ENCODE measurements around the gene C6orf118.

C6orf118 gene

GRCh38 chr6:165308926-165309731 lies at the start of gene C6orf118:
Gene C6orf118 (minus strand): TSS chr6:165309605. CDS start chr6:165309586, 19 bp downstream.
- no peak for DNase-seq (ENCODE audit: low read depth)

- no peak for DNase-seq (ENCODE audit: low read depth)
Measured at GRCh38 chr6:165345700-165346099, 36.3 kb upstream of the C6orf118 start.

- DNase-seq (ENCODE audit: low read depth) = no peak
Measured at GRCh38 chr6:165340532-165340931, 31.1 kb upstream of the C6orf118 start.

- DNase-seq (ENCODE audit: low read depth) = no peak
Measured at GRCh38 chr6:165325609-165326008, 16.2 kb upstream of the C6orf118 start.

- no peak for DNase-seq (ENCODE audit: low read depth)
Measured at GRCh38 chr6:165321555-165322145, 12.2 kb upstream of the C6orf118 start.

GRCh38 chr6:165321150-165321549 lies 11.7 kb upstream of the C6orf118 start:
- no peak for DNase-seq (ENCODE audit: low read depth)

- DNase-seq (ENCODE audit: low read depth) = no peak
Measured at GRCh38 chr6:165317723-165318122, 8.3 kb upstream of the C6orf118 start.

- no peak for DNase-seq (ENCODE audit: low read depth)
Measured at GRCh38 chr6:165306955-165307354, 2.5 kb downstream of the C6orf118 start.

GRCh38 chr6:165301372-165302246 lies 7.8 kb downstream of the C6orf118 start:
- DNase-seq (ENCODE audit: low read depth) = no peak

GRCh38 chr6:165300422-165300936 lies 8.9 kb downstream of the C6orf118 start:
- no peak for DNase-seq (ENCODE audit: low read depth)

- no peak for DNase-seq (ENCODE audit: low read depth)
Measured at GRCh38 chr6:165298875-165299274, 10.5 kb downstream of the C6orf118 start.

GRCh38 chr6:165298402-165298801 lies 11.0 kb downstream of the C6orf118 start:
- DNase-seq (ENCODE audit: low read depth) = no peak

GRCh38 chr6:165292657-165293056 lies 16.7 kb downstream of the C6orf118 start:
- DNase-seq (ENCODE audit: low read depth) = no peak

- DNase-seq (ENCODE audit: low read depth) = no peak
Measured at GRCh38 chr6:165274611-165275010, 34.8 kb downstream of the C6orf118 start.

GRCh38 chr6:165272585-165272984 lies 36.8 kb downstream of the C6orf118 start:
- DNase-seq (ENCODE audit: low read depth) = no peak

- DNase-seq (ENCODE audit: low read depth) = no peak
Measured at GRCh38 chr6:165268987-165269386, 40.4 kb downstream of the C6orf118 start.

- DNase-seq (ENCODE audit: low read depth) = no peak
Measured at GRCh38 chr6:165266621-165267020, 42.8 kb downstream of the C6orf118 start.

- no peak for DNase-seq (ENCODE audit: low read depth)
Measured at GRCh38 chr6:165266191-165266590, 43.2 kb downstream of the C6orf118 start.

- no peak for DNase-seq (ENCODE audit: low read depth)
Measured at GRCh38 chr6:165260462-165260861, 48.9 kb downstream of the C6orf118 start.

GRCh38 chr6:165249808-165250207 lies 59.6 kb downstream of the C6orf118 start:
- DNase-seq (ENCODE audit: low read depth) = no peak

- DNase-seq (ENCODE audit: low read depth) = no peak
Measured at GRCh38 chr6:165245701-165246100, 63.7 kb downstream of the C6orf118 start.

- no peak for DNase-seq (ENCODE audit: low read depth)
Measured at GRCh38 chr6:165245287-165245686, 64.1 kb downstream of the C6orf118 start.

Measured in activated gamma-delta T cell treated with anti-CD3 and anti-CD28 coated beads, Interleukin-2, amount 50 U/mL, for 16 hours (primary cell).